Ascending aorta (tissue), 2 donors: Measurements from ENCODE around the gene LHX3. TPM values are rescaled to one million over a fixed set of nuclear protein-coding genes. Genes with fewer than 3 reads are reported as not detected.
"Not testable (repeated sequence)": the region's sequence is repeated elsewhere in the genome, so short reads cannot be mapped to it uniquely, and the experiment has no call there.

Experiments used
- DNase-seq, 2 donors: peaks; one replicate each; pipeline ENCODE4 v3.0.0-alpha.2; 2019; ENCODE audit warnings: low spot score in 2 of 2
- H3K27ac ChIP-seq, 2 donors: fragments of 200-600 bp; sonication (generic); one replicate each; pipeline ENCODE4 v1.5.1; 2016 to 2017; ENCODE audit warnings: mild to moderate bottlenecking in 1 of 2
- H3K27me3 ChIP-seq: fragments of 200-600 bp; sonication (generic); one replicate; pipeline ENCODE4 v1.5.1; 2017
- H3K36me3 ChIP-seq, 2 donors: fragments of 200-600 bp; sonication (generic); one replicate each; pipeline ENCODE4 v1.5.1; 2016
- H3K4me1 ChIP-seq, 2 donors: fragments of 200-600 bp; sonication (generic); one replicate each; pipeline ENCODE4 v1.5.1; 2016 to 2017; ENCODE audit warnings: mild to moderate bottlenecking in 1 of 2
- H3K4me3 ChIP-seq, 2 donors: fragments of 200-600 bp; sonication (generic); one replicate each; pipeline ENCODE4 v1.5.1; 2016 to 2017; ENCODE audit warnings: mild to moderate bottlenecking in 1 of 2
- H3K9me3 ChIP-seq, 2 donors: fragments of 200-600 bp; sonication (generic); one replicate each; pipeline ENCODE4 v1.5.1; 2016
- intact Hi-C: fragments of 100-400 bp; cut with DNase I; formaldehyde crosslinking; loops from one replicate; pipeline ENCODE4 v1.15.1; 2023
- total RNA-seq: library from RNA; depleted of rRNA; stranded (reverse); fragments of >200 nt; gene quantifications from one replicate; pipeline ENCODE4 v1.1.0, GENCODE V29; 2016
- TF ChIP-seq, protein P1 (sequence below), 3 experiments: fragments of 200-600 bp in 2 of 3; fragments of 450-650 bp in 1 of 3; sonication (generic) in 2 of 3; IDR thresholded peaks; one replicate each; pipeline ENCODE4 v1.5.1; 2016 to 2019; ENCODE audit warnings: antibody characterized with exemption in 3 of 3, mild to moderate bottlenecking in 1 of 3, moderate library complexity in 1 of 3

The LHX3 gene
- total RNA-seq, 1 donor from 2014 or later, result not detected

DNA sequence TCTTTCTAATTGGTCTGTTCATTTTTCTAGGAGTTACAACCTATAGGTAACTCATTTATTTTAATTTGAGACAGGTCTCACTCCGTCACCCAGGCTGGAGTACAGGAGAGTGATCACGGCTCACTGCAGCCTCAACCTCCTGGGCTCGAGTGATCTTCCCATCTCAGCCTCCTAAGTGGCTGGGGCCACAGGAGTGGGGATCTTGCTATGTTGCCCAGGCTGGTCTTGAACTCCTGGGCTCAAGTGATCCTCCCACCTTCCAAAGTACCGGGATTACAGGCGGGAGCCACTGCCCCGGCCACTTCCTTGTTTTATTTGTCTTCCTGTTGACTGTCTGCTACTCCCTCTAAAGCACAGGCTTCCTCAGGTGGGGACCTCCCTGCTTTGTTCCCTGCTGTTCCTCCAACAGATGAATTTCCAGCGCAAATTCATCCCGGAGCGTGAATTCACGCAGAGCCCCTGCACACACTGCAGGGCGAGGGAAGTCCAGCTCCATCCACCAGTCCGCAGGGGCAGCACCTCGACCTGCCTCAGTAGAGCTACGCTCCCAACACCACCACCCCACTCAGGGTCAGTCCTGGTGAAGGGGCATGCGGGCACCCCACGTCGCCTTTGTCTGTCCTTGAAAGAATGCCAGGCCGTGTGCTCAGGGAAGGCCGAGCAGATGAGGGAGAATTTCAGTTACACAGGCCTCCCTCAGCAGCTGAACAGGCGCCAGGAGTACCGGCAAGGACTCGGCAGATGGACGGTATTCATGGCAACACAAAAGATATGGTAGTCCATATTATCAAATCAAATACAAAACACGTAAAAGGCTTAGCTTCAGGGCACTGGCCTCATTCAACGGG lies 34.4 kb upstream of the LHX3 start:
- intact Hi-C loops, result no loop called here
- no peaks in the 10 kb centered on the region for H3K9me3 ChIP-seq
- no peak overlapping the region for H3K27ac ChIP-seq
- DNase-seq, result no peak
- H3K36me3 ChIP-seq, result peaks cover 11 to 19% of the 10 kb centered on the region in 2 donors
- peaks cover 0 to 1% of the 10 kb centered on the region in 2 donors for H3K4me1 ChIP-seq
- H3K4me3 ChIP-seq, result no peak overlapping the region
- TF ChIP-seq, protein P1, sequence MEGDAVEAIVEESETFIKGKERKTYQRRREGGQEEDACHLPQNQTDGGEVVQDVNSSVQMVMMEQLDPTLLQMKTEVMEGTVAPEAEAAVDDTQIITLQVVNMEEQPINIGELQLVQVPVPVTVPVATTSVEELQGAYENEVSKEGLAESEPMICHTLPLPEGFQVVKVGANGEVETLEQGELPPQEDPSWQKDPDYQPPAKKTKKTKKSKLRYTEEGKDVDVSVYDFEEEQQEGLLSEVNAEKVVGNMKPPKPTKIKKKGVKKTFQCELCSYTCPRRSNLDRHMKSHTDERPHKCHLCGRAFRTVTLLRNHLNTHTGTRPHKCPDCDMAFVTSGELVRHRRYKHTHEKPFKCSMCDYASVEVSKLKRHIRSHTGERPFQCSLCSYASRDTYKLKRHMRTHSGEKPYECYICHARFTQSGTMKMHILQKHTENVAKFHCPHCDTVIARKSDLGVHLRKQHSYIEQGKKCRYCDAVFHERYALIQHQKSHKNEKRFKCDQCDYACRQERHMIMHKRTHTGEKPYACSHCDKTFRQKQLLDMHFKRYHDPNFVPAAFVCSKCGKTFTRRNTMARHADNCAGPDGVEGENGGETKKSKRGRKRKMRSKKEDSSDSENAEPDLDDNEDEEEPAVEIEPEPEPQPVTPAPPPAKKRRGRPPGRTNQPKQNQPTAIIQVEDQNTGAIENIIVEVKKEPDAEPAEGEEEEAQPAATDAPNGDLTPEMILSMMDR (IDR thresholded peaks at IDR 0.05), result no peak
- no peaks in the 10 kb centered on the region for H3K27me3 ChIP-seq

DNA sequence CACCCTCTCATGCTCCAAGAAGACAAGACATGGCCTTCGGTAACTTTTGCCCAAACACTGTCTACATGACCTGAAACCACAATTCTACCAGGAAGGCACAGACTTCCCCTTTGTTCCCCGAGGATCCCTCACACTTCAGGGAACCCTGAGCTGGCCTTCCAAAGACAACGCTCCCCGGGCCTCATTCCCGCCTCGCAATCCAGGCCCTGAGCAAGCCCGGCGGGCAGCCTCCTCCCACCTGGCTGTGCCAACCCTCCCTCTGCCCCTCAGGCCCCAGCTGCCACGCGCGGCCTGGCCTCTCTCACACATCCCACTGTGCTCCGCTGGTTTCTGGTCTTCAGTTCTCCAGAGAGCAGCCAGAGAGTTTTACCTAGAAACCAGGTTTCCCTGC lies 33.4 kb upstream of the LHX3 start:
- H3K36me3 ChIP-seq, result peaks cover 11 to 19% of the 10 kb centered on the region in 2 donors
- intact Hi-C loops, result no loop called here
- no peak overlapping the region for H3K4me3 ChIP-seq
- no peaks in the 10 kb centered on the region for H3K27me3 ChIP-seq
- no peaks in the 10 kb centered on the region for H3K4me1 ChIP-seq
- no peak for DNase-seq
- no peak overlapping the region for H3K27ac ChIP-seq
- no peaks in the 10 kb centered on the region for H3K9me3 ChIP-seq
- TF ChIP-seq, protein P1 (IDR thresholded peaks at IDR 0.05), result no peak

DNA sequence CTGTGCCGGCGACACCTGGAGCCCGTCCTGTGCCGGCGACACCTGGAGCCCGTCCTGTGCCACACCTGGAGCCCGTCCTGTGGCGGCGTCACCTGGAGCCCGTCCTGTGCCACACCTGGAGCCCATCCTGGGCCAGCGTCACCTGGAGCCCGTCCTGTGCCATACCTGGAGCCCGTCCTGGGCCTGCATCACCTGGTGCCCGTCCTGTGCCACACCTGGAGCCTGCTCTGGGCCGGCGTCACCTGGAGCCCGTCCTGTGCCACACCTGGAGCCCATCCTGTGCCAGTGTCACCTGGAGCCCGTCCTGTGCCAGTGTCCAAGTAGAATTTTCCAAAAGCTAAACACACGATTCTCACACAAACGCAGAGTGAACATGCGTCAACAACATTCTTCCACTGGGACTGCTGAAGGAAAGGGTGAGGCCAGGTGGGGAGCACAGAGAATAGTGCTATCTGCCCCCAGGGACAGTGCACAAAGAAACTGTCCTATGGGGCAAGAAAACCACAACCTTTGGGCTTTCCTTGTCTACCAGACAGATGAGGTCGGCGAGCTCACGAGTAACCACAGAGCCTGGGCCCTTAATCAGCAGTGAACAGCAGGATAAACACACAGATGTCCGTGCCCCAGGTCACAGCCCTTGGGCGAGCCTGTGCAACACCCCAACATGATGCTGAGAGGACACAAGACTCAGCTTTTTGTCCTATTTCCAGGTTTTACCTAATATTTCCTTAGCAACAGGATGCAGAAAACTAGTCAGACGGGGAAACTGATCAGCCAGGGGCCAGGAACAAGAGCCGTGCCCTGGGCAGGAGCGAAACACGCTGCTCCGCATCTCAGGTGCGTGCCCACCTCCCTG lies 32.8 kb upstream of the LHX3 start:
- intact Hi-C loops, result no loop called here
- TF ChIP-seq, protein P1 (IDR thresholded peaks at IDR 0.05), result no peak
- no peaks in the 10 kb centered on the region for H3K27me3 ChIP-seq
- H3K27ac ChIP-seq, result no peak overlapping the region
- H3K4me1 ChIP-seq, result no peaks in the 10 kb centered on the region
- no peaks in the 10 kb centered on the region for H3K9me3 ChIP-seq
- no peak for DNase-seq
- peaks cover 11 to 19% of the 10 kb centered on the region in 2 donors for H3K36me3 ChIP-seq
- no peak overlapping the region for H3K4me3 ChIP-seq

DNA sequence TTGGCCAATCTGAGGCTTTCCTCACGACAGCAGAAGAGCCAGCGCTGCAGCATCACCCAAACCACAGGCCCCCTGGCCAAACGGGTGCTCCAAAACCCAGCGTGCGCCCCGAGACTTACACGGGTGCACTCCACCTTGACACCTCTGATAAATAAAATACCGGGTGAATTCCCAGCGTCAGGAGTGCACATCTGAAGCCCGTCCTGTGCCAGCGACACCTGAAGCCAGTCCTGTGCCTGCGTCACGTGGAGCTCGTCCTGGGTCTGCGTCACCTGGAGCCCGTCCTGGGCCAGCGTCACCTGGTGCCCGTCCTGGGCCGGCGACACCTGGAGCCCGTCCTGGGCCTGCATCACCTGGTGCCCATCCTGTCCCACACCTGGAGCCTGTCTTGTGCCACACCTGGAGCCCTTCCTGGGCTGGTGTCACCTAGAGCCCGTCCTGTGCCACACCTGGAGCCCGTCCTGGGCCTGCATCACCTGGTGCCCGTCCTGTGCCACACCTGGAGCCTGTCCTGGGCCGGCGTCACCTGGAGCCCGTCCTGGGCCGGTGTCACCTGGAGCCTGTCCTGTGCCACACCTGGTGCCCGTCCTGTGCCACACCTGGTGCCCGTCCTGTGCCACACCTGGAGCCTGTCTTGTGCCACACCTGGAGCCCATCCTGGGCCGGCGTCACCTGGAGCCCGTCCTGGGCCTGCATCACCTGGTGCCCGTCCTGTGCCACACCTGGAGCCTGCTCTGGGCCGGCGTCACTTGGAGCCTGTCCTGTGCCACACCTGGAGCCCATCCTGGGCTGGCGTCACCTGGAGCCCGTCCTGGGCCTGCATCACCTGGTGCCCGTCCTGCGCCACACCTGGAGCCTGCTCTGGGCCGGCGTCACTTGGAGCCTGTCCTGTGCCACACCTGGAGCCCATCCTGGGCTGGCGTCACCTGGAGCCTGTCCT lies 31.8 kb upstream of the LHX3 start:
- H3K27me3 ChIP-seq, H3K27ac ChIP-seq, H3K9me3 ChIP-seq, H3K4me3 ChIP-seq, intact Hi-C loops, H3K4me1 ChIP-seq, DNase-seq: not testable (repeated sequence)
- H3K36me3 ChIP-seq, result peaks cover 11 to 19% of the 10 kb centered on the region in 2 donors

DNA sequence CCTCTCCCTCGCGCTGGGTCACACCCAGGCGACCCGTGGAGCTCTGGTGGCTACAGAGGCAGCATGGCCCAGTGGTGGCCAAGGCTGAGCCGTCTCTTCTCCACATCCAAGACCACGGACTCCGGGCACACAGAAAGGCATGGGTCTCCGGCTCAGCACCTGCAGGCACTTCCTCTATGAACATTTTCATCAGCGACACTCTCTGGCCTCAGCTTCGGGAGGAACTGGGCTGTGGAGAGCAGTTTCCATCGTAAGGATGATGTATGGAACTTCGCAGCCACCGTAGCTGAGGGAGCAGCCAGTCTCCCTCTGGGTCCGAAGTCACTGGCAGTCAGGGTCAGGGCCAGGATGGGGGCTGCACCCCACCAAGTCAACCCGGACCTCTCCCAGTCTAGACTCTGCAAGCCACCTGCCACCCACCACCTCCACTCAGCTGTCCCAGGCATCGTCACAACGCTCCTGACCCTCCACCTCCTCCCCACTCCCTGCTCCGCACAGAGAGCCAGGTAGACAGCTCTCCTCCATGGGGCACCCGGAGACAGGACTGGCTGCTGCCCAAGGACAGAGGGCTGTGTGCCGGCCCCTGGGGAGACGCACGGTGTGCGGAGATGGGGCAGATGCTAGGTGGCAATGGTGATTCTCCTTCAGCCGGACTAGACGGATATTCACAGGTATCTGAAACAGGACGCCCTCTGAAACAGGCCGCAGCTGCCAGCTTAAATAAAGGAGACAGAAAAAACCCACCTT lies 31.0 kb upstream of the LHX3 start:
- H3K27ac ChIP-seq, result no peak overlapping the region
- TF ChIP-seq, protein P1 (IDR thresholded peaks at IDR 0.05), result no peak
- no peak for DNase-seq
- H3K27me3 ChIP-seq, result no peaks in the 10 kb centered on the region
- H3K4me3 ChIP-seq, result no peak overlapping the region
- H3K4me1 ChIP-seq, result no peaks in the 10 kb centered on the region
- no peaks in the 10 kb centered on the region for H3K9me3 ChIP-seq
- intact Hi-C loops, result no loop called here
- peaks cover 11 to 19% of the 10 kb centered on the region in 2 donors for H3K36me3 ChIP-seq
